ENCODE measurements around the gene POLDIP2.
A peak's percentile ranks its signal among the peaks of the same experiment; 100 is the strongest.

DNA sequence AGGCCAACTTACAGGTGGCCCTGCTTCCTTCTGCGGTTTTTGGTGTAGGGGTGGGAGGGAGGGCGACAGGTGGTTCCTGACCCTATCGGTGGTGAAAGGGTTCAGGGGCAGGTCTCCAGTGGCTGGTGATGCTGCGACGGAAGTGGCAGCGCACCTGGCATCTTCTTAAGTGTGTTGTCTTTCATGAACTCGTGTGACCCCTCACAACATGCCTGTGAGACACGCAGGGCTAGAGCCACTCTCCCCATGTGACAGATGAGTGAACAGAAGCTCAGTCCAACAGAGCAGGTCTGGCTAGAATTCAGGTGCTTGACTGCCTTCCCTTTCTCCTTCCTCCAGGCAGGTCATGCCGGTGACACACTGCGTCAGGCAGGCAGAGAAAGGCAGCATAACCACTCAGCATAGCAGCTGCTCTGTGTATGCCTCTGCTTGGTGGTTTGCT lies 13.8 kb downstream of the POLDIP2 start:
- TF ChIP-seq, protein P1, sequence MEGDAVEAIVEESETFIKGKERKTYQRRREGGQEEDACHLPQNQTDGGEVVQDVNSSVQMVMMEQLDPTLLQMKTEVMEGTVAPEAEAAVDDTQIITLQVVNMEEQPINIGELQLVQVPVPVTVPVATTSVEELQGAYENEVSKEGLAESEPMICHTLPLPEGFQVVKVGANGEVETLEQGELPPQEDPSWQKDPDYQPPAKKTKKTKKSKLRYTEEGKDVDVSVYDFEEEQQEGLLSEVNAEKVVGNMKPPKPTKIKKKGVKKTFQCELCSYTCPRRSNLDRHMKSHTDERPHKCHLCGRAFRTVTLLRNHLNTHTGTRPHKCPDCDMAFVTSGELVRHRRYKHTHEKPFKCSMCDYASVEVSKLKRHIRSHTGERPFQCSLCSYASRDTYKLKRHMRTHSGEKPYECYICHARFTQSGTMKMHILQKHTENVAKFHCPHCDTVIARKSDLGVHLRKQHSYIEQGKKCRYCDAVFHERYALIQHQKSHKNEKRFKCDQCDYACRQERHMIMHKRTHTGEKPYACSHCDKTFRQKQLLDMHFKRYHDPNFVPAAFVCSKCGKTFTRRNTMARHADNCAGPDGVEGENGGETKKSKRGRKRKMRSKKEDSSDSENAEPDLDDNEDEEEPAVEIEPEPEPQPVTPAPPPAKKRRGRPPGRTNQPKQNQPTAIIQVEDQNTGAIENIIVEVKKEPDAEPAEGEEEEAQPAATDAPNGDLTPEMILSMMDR (IDR thresholded peaks at IDR 0.05; ENCODE audit: insufficient read depth, low read length), result no peak
- TF ChIP-seq POLR2AphosphoS5 (IDR thresholded peaks at IDR 0.05; ENCODE audit: low read depth) (0 out of 2 replicates have a peak, but pooled peaks have one; percentile 30), GABPA (IDR thresholded peaks at IDR 0.05; ENCODE audit: low read depth) (no peak), SPI1 (IDR thresholded peaks at IDR 0.05; ENCODE audit: borderline replicate concordance, low read depth) (no peak)
